Femur (tissue), 1 donor: Measurements from ENCODE around the gene PPP1R14B.

Source experiments
- DNase-seq: peaks from one replicate; pipeline ENCODE4 v3.0.0-alpha.2; 2017

Gene PPP1R14B

DNA sequence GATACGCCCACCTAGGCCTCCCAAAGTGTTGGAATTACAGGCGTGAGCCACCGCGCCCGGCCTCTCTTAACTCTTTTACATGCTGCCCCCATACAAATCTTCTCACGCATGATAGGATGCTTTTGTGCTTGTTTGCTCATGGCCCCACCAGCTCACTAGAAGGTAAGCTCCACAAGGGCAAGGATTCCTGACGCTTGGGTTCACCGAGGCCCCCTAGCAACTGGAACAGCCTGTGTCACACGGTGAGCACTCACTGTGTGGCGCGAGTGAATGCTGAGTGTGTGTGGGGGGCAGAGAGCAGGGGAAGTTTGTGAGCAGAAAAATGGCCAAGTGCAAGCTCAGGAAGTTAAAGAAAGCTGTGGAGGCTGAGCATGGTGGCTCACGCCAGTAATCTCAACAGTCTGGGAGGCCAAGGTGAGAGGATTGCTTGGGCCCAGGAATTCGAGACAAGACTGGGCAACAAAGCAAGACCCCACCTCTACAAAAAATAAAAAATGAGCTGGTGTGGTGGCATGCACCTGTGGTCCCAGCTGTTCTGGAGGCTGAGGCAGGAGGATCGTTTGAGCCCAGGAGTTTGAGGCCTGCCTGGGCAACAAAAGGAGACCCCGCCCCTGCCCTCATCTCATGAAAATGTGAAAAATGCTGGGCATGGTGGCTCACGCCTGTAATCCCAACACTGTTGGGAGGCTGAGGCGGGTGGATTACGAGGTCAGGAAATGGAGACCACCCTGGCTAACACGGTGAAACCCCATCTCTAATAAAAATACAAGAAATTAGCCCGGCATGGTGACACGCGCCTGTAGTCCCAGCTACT is 35.4 kb upstream of the PPP1R14B start:
- no peak for DNase-seq

- DNase-seq = no peak
These were observed 31.9 kb upstream of the PPP1R14B start for GRCh38 chr11:64278576-64279190.

- DNase-seq = no peak
These were observed 30.1 kb upstream of the PPP1R14B start for GRCh38 chr11:64276653-64277431.

- DNase-seq = no peak
These were observed 29.1 kb upstream of the PPP1R14B start for GRCh38 chr11:64275841-64276240.

DNA sequence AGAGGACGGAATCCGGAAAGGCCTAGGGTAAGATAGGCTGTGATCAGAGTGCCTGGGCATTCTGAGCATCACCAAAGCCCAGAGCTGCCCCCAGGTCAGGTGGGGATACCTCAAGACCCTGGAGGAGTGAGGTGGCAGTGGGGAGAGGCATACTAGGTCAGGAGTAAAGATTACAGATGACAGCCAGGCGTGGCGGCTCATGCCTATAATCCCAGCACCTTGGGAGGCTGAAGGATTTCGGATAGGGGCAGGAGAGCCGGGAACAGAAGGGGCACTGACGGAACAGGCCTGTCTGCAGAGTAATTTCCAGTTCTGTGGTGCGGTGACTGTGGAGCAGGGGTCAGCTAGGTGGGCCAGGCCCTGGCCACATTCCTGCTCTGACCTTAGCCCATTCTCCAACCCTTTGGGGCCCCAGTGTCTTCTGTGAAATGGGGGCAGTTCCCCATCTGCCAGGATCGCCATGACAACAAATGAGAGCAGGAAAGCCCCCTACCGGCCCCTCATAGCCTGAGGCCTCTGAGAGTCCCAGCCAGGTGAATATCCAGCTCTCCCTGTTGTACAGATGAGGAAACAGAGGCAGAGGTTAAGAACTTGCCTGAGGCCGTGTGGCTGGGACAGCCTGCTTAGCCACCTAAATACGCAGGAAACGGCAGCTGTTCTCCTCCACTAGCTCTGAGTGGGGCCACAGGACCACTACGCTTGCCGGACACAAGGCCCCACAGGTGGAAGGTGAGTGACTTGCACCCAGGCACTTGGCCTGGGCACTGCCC is 28.5 kb upstream of the PPP1R14B start:
- no peak for DNase-seq

DNA sequence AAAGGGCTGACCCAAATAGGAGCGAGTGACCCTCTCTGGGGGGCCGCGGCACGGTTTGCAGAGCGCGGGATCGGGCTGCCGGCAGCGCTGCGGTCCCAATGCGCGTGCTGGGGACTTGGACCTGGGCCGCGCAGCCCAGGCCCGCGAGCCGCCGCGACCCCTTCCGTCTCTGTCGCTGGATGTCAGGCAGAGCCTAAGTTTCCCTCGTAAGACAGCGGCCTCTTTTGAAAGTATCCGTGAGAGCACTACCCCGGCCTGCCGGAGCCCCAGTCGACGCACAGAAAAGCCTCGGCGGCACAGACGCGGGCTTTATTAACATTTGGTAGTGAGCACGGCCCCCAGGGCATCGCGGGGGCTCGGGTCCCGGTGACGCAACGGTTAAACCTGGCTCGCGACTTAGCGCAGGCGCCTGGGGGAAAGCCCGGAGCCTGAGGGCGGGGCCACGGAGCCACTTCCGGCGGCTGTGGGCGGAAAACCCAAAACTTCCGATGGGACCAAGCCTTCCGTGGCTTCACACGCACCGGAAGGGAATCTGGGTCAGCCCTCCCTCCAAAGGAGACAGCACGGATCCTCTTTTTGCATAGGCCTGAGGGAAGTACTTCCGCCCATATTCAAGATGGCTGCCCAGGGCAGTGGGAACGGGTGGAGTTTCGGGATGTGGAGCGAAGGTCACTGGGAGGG is 22.9 kb upstream of the PPP1R14B start:
- peak; percentile 99 for DNase-seq

GRCh38 chr11:64268893-64269539 is 22.3 kb upstream of the PPP1R14B start:
- peak; percentile 70 for DNase-seq

- peak; percentile 78 for DNase-seq
These were observed 21.5 kb upstream of the PPP1R14B start for GRCh38 chr11:64268025-64268892.

DNA sequence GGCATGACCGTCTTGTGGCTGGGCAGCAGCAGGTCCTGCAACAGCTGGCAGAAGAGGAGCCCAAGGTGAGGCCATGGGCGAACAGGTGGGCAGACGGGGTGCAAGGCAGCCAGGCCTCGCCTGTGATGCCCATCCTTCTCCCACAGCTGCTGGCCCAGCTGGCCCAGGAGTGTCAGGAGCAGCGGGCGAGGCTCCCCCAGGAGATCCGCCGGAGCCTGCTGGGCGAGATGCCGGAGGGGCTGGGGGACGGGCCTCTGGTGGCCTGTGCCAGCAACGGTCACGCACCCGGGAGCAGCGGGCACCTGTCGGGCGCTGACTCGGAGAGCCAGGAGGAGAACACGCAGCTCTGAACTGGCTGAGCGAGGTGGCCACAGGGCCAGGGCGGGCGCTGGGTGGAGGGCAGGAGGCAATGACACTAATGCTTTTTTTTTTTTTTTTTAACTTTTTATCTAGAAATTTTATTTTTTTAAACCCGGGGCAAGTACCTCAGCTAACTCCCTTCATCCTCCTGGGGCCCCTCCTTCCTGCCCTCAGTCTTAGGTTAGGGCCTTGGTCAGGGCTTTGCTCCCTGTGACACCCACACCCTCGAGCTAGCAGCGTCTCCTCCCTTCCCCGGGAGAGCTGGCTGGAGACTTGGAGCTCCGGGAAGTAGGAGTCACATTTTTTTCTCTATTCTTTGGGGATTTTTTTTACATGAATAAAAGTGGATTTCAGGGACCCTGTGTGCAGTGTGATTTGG is 20.6 kb upstream of the PPP1R14B start:
- DNase-seq = peak; percentile 45

DNA sequence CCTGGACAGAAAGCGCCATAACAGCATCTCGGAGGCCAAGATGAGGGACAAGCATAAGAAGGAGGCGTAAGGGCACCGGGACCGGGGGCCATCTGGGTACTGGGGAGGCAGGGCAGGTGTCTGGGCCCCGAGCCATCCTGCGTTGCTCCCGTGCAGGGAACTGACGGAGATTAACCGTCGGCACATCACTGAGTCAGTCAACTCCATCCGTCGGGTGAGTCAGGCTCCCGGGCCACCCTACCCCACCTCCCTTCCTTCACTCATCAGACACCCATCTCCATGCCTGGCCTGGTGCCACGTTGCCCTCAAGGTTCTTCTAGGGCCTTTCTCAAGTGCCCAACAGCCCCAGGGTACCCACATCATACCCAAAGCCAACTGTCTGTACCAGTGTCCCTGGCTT is 19.6 kb upstream of the PPP1R14B start:
- peak; percentile 27 for DNase-seq

DNA sequence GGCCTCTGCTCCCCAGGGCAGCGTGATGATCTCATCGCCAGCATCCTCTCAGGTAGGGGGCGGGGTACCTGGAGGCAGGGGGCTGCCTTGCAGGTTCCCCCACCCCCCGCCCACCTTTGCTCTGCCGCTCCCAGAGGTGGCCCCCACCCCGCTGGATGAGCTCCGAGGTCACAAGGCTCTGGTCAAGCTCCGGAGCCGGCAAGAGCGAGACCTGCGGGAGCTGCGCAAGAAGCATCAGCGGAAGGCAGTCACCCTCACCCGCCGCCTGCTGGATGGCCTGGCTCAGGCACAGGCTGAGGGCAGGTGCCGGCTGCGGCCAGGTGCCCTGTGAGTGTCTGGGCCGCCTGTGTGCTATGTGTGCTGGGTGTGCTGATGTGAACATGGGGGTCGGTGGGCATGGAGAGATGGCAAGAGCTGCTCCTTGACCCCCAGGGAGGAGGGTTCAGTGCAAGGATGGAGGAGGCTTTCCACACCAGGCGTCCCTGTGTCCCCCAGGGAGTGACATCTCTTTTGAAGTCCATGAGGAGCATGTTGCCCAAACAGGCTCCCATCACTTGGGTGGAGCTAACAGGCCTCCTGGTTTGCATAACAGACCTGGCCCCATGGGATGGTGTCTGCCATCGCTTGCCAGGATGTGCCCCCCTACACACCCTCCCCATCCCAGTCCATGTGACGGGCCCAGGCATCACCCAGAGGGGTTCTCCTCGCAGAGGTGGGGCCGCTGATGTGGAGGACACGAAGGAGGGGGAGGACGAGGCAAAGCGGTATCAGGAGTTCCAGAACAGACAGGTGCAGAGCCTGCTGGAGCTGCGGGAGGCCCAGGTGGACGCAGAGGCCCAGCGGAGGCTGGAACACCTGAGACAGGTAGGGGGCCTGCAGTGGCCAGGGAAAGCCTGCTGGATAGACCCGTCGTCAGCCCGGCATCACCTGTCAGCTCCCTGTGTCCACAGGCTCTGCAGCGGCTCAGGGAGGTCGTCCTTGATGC is 18.7 kb upstream of the PPP1R14B start:
- peak; percentile 30 for DNase-seq

DNA sequence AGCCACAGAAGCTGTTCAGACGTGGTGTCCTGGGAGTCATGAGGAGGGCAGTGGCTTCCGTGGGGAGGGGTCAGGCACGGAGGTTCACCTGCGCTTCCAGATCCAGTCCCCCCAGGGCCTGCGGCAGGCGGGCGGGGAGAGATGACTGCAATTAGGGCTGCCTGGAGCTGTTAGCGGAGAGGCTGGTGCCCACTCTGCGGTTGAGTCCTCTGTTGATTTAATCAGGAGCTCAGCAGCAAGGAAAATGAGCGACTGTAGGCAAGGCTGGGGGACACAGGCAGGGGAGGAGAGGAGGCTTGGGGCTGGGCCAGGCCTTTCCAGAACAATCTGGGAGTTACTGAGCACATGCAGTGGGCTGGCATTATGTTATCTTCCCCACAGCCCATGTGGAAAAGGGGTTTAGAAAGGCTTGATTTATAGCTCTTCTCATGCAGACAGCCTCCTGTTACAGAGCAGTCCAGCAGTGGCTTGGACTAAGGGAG is 17.7 kb upstream of the PPP1R14B start:
- peak; percentile 24 for DNase-seq

GRCh38 chr11:64263947-64264317 is 17.2 kb upstream of the PPP1R14B start:
- peak; percentile 25 for DNase-seq

DNA sequence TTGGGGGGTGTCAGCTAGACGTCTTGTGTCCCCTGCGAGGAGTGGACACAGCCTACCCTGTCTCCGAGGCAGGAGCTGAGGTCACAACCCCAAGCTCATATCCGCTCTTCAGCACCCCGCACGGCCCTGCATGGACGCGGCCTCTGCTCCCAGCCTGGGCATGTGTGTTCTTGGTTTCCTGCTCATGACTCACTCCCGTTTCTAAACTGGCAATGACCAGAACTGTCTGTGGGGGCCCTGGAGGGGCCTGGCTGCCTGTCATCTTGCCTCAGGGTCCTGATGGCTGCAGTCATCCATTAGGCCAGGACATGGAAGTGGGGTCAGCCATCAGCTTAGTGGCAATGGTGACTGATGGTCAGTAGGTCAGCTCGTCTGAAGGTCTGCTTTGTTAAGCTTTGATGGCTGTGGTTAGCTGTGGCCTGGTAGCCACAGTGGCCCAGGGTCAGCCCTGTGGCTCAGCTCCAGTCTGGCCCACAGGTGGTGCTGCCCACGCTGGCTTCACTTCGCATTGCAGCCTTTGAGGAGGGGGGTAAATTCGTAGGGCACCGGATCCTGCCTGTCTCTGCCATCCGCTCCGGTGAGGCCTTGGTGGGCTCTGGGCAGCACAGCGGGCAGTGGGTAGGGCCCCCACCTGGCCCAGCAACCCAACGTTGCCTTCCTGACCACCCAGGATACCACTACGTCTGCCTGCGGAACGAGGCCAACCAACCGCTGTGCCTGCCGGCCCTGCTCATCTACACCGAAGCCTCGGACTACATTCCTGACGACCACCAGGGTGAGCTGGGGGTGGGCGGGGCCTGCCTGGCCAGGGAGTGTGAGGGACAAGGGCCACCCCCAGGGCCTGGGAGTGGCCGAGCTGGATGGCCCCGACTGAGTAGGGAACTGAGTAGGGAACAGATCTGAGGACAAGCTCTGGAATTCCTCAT is 16.5 kb upstream of the PPP1R14B start:
- peak; percentile 25 for DNase-seq

- no peak for DNase-seq
These were observed 15.7 kb upstream of the PPP1R14B start for GRCh38 chr11:64262271-64263002.

DNA sequence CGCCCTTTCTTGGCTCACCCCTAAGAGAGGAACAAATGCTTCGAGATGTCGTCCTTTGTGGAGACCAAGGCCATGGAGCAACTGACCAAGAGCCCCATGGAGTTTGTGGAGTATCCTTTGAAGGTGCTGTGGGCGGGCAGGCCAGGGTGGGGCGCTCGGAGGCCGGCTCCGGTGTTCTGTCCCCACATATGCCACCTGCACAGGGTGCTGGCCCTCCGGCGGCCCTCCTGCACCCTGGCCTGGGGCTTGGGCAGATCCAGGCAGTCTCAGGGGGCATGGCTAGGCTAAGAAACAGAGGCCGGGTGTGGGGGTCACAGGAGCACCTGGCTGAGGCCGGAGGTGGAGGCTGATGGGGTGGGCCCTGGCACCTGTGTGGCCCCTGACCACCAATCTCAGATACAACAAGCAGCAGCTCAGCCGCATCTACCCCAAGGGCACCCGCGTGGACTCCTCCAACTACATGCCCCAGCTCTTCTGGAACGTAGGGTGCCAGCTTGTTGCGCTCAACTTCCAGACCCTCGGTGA is 14.9 kb upstream of the PPP1R14B start:
- no peak for DNase-seq
